Neuronal stem cell (in vitro differentiated cells): ENCODE results near the gene TLNRD1.

Experiments used
- DNase-seq: peaks from one replicate; pipeline ENCODE4 v3.0.0-alpha.2; 2013; ENCODE audit warnings: low spot score
- H2AFZ ChIP-seq: one replicate; pipeline ENCODE4 v1.6.1; 2013; ENCODE audit warnings: mild to moderate bottlenecking, low read length, inconsistent platforms
- H2AK5ac ChIP-seq: 2 replicates; pipeline ENCODE4 v1.6.1; 2013; ENCODE audit warnings: low read depth, mild to moderate bottlenecking, inconsistent platforms, low read length, moderate library complexity, mixed read lengths
- H2BK120ac ChIP-seq: 2 replicates; pipeline ENCODE4 v1.6.1; 2013; ENCODE audit warnings: low read depth, mild to moderate bottlenecking, inconsistent platforms, low read length, moderate library complexity, mixed read lengths
- H2BK12ac ChIP-seq: one replicate; pipeline ENCODE4 v1.6.1; 2013; ENCODE audit warnings: low read length, inconsistent platforms
- H2BK15ac ChIP-seq: 2 replicates; pipeline ENCODE4 v1.6.1; 2013; ENCODE audit warnings: mild to moderate bottlenecking, low read length, inconsistent platforms, mixed read lengths
- H2BK5ac ChIP-seq: one replicate; pipeline ENCODE4 v1.6.1; 2013; ENCODE audit warnings: inconsistent platforms, mild to moderate bottlenecking, low read length, moderate library complexity
- H3K14ac ChIP-seq: one replicate; pipeline ENCODE4 v1.6.1; 2013; ENCODE audit warnings: low read length, inconsistent platforms
- H3K18ac ChIP-seq: 2 replicates; pipeline ENCODE4 v1.6.1; 2013; ENCODE audit warnings: low read length, inconsistent platforms
- H3K23ac ChIP-seq: 2 replicates; pipeline ENCODE4 v1.6.1; 2013; ENCODE audit warnings: low read depth, mild to moderate bottlenecking, mixed read lengths, low read length, inconsistent platforms; ENCODE audit not compliant: poor library complexity
- H3K27ac ChIP-seq: replicated peaks from 3 replicates; pipeline ENCODE4 v1.5.1; 2013; ENCODE audit warnings: low read length, inconsistent platforms
- H3K27me3 ChIP-seq, 3 experiments: 2 replicates each; pipeline ENCODE4 v1.6.1; 2013; ENCODE audit warnings: low read length in 3 of 3, mild to moderate bottlenecking in 2 of 3, inconsistent platforms in 1 of 3, low read depth in 1 of 3, mixed read lengths in 1 of 3, moderate library complexity in 1 of 3; ENCODE audit not compliant: control insufficient read depth in 3 of 3, insufficient read depth in 3 of 3
- H3K36me3 ChIP-seq, 2 donors: replicated peaks in 1 of 2; 2 replicates each; pipeline ENCODE4 v1.6.1; 2013; ENCODE audit warnings: low read length in 2 of 2; ENCODE audit not compliant: control insufficient read depth in 2 of 2, insufficient read depth in 2 of 2
- H3K4ac ChIP-seq: 2 replicates; pipeline ENCODE4 v1.6.1; 2013; ENCODE audit warnings: inconsistent platforms, mild to moderate bottlenecking, low read length, moderate library complexity
- H3K4me1 ChIP-seq, 2 donors: 1 replicate in 1 of 2; 2 replicates in 1 of 2; pipeline ENCODE4 v1.6.1; 2013; ENCODE audit warnings: low read length in 2 of 2, low read depth in 1 of 2; ENCODE audit not compliant: control insufficient read depth in 2 of 2, insufficient read depth in 1 of 2
- H3K4me2 ChIP-seq: one replicate; pipeline ENCODE4 v1.6.1; 2013; ENCODE audit warnings: mild to moderate bottlenecking, low read length, inconsistent platforms; ENCODE audit not compliant: insufficient read depth, poor library complexity, severe bottlenecking
- H3K4me3 ChIP-seq, 2 donors: 2 replicates each; pipeline ENCODE4 v1.5.1; 2013; ENCODE audit warnings: low read length in 2 of 2, mild to moderate bottlenecking in 2 of 2, inconsistent platforms in 1 of 2, moderate library complexity in 1 of 2
- H3K79me1 ChIP-seq: one replicate; pipeline ENCODE4 v1.6.1; 2013; ENCODE audit warnings: low read depth, mild to moderate bottlenecking, inconsistent platforms, low read length, moderate library complexity
- H3K9ac ChIP-seq: one replicate; pipeline ENCODE4 v1.6.1; 2013; ENCODE audit warnings: mild to moderate bottlenecking, low read depth, low read length, inconsistent platforms; ENCODE audit not compliant: poor library complexity
- H3K9me3 ChIP-seq, 2 donors: replicated peaks in 1 of 2; 2 replicates each; pipeline versions ENCODE3 to v1.6.1; 2013; ENCODE audit warnings: low read length in 2 of 2, mild to moderate bottlenecking in 2 of 2, inconsistent platforms in 1 of 2, low read depth in 1 of 2, mixed read lengths in 1 of 2, moderate library complexity in 1 of 2; ENCODE audit not compliant: control insufficient read depth in 2 of 2, insufficient read depth in 1 of 2
- H4K8ac ChIP-seq: one replicate; pipeline ENCODE4 v1.6.1; 2013; ENCODE audit warnings: low read depth, mild to moderate bottlenecking, inconsistent platforms, low read length, moderate library complexity
- H4K91ac ChIP-seq: one replicate; pipeline ENCODE4 v1.6.1; 2013; ENCODE audit warnings: low read length, low read depth, mild to moderate bottlenecking, inconsistent platforms; ENCODE audit not compliant: poor library complexity
- WGBS, 2 donors: extraction: QIAGEN DNeasy Blood & Tissue Kit; methylation state at CpG; one replicate each; pipeline ENCODE4 v1.1.7; 2013; ENCODE audit warnings: missing lambda C conversion rate in 2 of 2, mixed read lengths in 1 of 2; ENCODE audit not compliant: insufficient read length in 2 of 2, insufficient replicate concordance in 1 of 2; ENCODE audit errors: extremely low coverage in 2 of 2; 5-methylcytosine and 5-hydroxymethylcytosine counted together

Gene TLNRD1

DNA sequence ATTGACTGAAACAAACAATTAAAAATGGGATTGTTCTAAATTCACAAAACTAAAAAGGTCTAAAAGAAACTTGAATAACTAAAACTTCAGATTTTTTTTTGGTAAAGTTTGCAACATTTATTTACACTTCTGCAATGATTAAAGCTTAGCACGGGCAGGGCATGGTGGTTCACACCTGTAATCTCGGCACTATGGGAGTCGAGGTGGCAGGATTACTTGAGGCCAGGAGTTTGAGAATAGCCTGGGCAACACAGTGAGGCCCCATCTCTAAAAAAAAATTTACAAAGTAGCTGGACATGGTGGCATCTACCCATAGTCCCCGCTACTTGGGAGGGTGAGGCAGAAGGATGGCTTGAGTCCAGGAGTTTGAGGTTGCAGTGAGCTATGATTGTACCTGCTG lies 31.6 kb downstream of the TLNRD1 start:
- Histone ChIP-seq H2BK120ac (no peak overlapping the region), H2BK15ac (no peak overlapping the region)

DNA sequence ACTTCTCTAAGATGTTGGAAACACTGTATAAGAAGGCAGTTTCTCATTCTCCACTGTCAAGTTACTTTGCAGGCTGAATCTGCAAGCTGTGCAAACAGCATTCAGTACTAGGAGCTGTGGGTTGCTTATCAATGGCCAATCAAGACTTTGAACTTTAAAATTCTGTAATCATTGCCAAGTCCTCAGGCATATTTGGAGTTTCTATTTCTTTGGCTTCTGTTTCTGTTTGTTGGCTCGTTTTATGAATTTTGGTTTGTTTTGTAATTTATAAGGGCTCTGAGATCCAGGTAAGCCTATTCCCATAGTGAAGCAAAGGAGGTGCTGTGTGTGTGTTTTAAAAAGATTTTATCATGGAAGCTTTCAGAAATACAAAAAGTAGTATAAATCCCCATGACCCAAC lies 32.1 kb downstream of the TLNRD1 start:
- H2BK15ac ChIP-seq: no peak overlapping the region
- no peak overlapping the region for H4K8ac ChIP-seq
- no peak overlapping the region for H2AK5ac ChIP-seq
- H3K27me3 ChIP-seq: peaks cover 0 to 9% (median 0%) of the 10 kb centered on the region in 3 experiments
- H3K4me2 ChIP-seq: no peak overlapping the region
- no CpG with 5 or more reads among the region's 1 CpG for whole genome bisulfite sequencing, 2 donors
- H3K9ac ChIP-seq: no peak overlapping the region
- H2BK5ac ChIP-seq: no peak overlapping the region
- no peak overlapping the region for H3K27ac ChIP-seq
- no peak overlapping the region for H3K4ac ChIP-seq
- H3K4me1 ChIP-seq: no peaks in the 10 kb centered on the region
- no peak overlapping the region for H3K23ac ChIP-seq
- no peak overlapping the region for H3K14ac ChIP-seq
- H3K4me3 ChIP-seq: no peak overlapping the region
- H2BK120ac ChIP-seq: no peak overlapping the region
- H2AFZ ChIP-seq: no peak overlapping the region
- peaks cover 0 to 3% of the 10 kb centered on the region in 2 donors for H3K9me3 ChIP-seq
- H3K79me1 ChIP-seq: no peaks in the 10 kb centered on the region
- no peaks in the 10 kb centered on the region for H3K36me3 ChIP-seq
- no peak for DNase-seq
- H3K18ac ChIP-seq: no peak overlapping the region
- H4K91ac ChIP-seq: no peak overlapping the region
- no peak overlapping the region for H2BK12ac ChIP-seq

More for the DNA sequence above, 31.6 kb downstream of the TLNRD1 start:
- H3K27ac ChIP-seq: no peak overlapping the region
- H3K27me3 ChIP-seq: peaks cover 0 to 9% (median 0%) of the 10 kb centered on the region in 3 experiments
- H3K36me3 ChIP-seq: no peaks in the 10 kb centered on the region
- H2AFZ ChIP-seq: no peak overlapping the region
- H2BK5ac ChIP-seq: no peak overlapping the region
- no peaks in the 10 kb centered on the region for H3K79me1 ChIP-seq
- no peak overlapping the region for H2BK12ac ChIP-seq
- H3K4me1 ChIP-seq: no peaks in the 10 kb centered on the region
- no CpG with 5 or more reads among the region's 4 CpGs for WGBS, 2 donors
- no peak overlapping the region for H3K9ac ChIP-seq
- H3K18ac ChIP-seq: no peak overlapping the region
- no peak overlapping the region for H4K8ac ChIP-seq
- no peak overlapping the region for H3K23ac ChIP-seq
- DNase-seq: no peak
- H3K4me2 ChIP-seq: no peak overlapping the region
- H4K91ac ChIP-seq: no peak overlapping the region
- peaks cover 0 to 3% of the 10 kb centered on the region in 2 donors for H3K9me3 ChIP-seq
- H3K4ac ChIP-seq: no peak overlapping the region
- no peak overlapping the region for H3K4me3 ChIP-seq
- H2AK5ac ChIP-seq: no peak overlapping the region
- no peak overlapping the region for H3K14ac ChIP-seq

DNA sequence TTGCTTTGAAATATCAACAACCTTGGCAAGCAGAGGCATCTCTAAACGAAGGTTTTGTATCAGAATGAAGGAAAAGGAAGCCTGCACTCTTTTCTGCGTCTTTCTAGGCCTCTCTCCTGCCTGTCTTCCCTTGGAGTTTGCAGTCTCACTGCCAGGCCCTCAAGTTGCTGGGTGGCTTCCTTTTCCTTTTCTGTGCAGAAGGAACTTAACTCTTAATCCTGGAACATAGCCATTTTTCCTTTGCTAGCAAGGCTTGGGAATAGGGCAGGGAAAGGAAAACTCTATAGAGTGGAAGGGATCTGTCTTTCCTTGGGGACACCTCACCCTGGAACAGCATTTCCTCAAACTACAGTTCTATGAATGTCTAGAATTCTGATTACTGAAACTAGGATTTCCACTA lies 32.8 kb downstream of the TLNRD1 start:
- H3K23ac ChIP-seq: no peak overlapping the region
- H4K8ac ChIP-seq: no peak overlapping the region
- H4K91ac ChIP-seq: no peak overlapping the region
- H2AK5ac ChIP-seq: no peak overlapping the region
- H3K9me3 ChIP-seq: peaks cover 0 to 3% of the 10 kb centered on the region in 2 donors
- no peak overlapping the region for H2AFZ ChIP-seq
- peaks cover 0 to 9% (median 0%) of the 10 kb centered on the region in 3 experiments for H3K27me3 ChIP-seq
- H3K9ac ChIP-seq: no peak overlapping the region
- DNase-seq: no peak
- no peak overlapping the region for H3K27ac ChIP-seq
- H3K18ac ChIP-seq: no peak overlapping the region
- no peak overlapping the region for H2BK5ac ChIP-seq
- H2BK15ac ChIP-seq: no peak overlapping the region
- H2BK12ac ChIP-seq: no peak overlapping the region
- H3K4me2 ChIP-seq: no peak overlapping the region
- H3K79me1 ChIP-seq: no peaks in the 10 kb centered on the region
- H3K4ac ChIP-seq: no peak overlapping the region
- no peak overlapping the region for H2BK120ac ChIP-seq
- H3K14ac ChIP-seq: no peak overlapping the region
- no CpG with 5 or more reads among the region's 2 CpGs for WGBS, 2 donors
- H3K4me3 ChIP-seq: no peak overlapping the region
- H3K36me3 ChIP-seq: no peaks in the 10 kb centered on the region
- no peaks in the 10 kb centered on the region for H3K4me1 ChIP-seq

DNA sequence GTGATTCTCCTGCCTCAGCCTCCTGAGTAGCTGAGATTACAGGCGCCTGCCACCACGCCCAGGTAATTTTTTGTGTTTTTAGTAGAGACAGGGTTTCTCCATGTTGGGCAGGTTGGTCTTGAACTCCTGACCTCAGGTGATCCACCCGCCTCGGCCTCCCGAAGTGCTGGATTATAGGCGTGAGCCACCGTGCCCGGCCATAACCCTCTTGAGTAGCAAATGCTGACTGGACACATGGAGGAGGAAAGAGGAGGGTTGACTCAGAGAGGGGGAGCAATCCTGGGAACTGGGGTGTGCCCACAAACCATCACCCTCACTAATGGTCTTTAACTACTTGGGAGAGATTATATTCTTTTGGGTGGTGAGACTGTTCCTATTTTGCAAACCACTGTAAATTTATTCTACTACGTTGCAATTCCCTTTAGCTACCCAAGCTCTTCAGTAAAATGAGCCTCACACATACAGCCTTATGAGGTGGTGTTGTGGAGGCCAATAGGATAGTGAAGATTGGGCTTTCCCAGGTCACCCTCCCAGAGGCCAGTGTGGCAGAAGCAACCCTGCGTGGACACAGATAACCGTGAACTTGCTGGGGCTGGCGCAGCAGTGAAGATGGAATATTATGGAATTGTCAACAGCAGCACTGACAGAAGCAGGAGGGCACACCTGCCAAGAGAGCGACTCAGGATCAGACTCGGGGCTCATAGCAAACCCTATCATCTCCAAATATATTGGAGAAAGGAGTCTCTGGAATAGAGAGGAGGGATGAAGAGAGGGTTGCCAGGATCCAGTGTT lies 37.4 kb downstream of the TLNRD1 start:
- Histone ChIP-seq H4K91ac (no peak overlapping the region), H3K27me3 (peaks cover 0 to 16% (median 0%) of the 10 kb centered on the region in 3 experiments), H3K4me1 (no peaks in the 10 kb centered on the region), H3K14ac (no peak overlapping the region), H3K4ac (no peak overlapping the region), H2BK120ac (no peak overlapping the region), H3K23ac (no peak overlapping the region), H3K36me3 (no peaks in the 10 kb centered on the region), H2AK5ac (no peak overlapping the region), H4K8ac (no peak overlapping the region), H2BK5ac (no peak overlapping the region), H2BK15ac (no peak overlapping the region), H3K9ac (no peak overlapping the region), H3K9me3 (no peaks in the 10 kb centered on the region), H3K27ac (no peak overlapping the region), H2AFZ (no peak overlapping the region), H3K4me2 (no peak overlapping the region), H3K4me3 (no peak overlapping the region), H2BK12ac (no peak overlapping the region), H3K18ac (no peak overlapping the region), H3K79me1 (no peaks in the 10 kb centered on the region)
- DNase-seq: no peak
- no CpG with 5 or more reads among the region's 14 CpGs for WGBS, 2 donors
